B cell (primary cell): ENCODE measurements around the gene ZFR. TPM values are rescaled to one million over a fixed set of nuclear protein-coding genes. Genes with fewer than 3 reads are reported as not detected.

Experiments
- ATAC-seq: fragments of 200-7000 bp; cut with Tn5 transposase; one replicate; pipeline ENCODE4 v1.10.0; 2021; ENCODE audit warnings: low read depth, mild to moderate bottlenecking, moderate number of reproducible peaks, moderate library complexity
- CTCF ChIA-PET: fragments of 350-600 bp; sonication (Branson Sonifier 250); formaldehyde crosslinking; loops from one replicate; lab custom pipeline; 2021; ENCODE audit warnings: antibody characterized with exemption, inconsistent platforms; lab: Charles Lee
- POLR2A ChIA-PET: fragments of 350-600 bp; sonication (Branson Sonifier 250); formaldehyde crosslinking; loops from one replicate; lab custom pipeline; 2021; ENCODE audit warnings: antibody characterized with exemption; lab: Charles Lee
- DNase-seq: peaks from one replicate; pipeline ENCODE4 v3.0.0; 2013
- H2AFZ ChIP-seq: 2 replicates; pipeline ENCODE4 v1.6.1; 2012; ENCODE audit warnings: mild to moderate bottlenecking, low read depth, low read length; ENCODE audit not compliant: insufficient read depth, poor library complexity, severe bottlenecking
- H3K27ac ChIP-seq, 2 donors: 1 replicate in 1 of 2; 2 replicates in 1 of 2; pipeline ENCODE4 v1.5.1; 2012 to 2013; ENCODE audit warnings: low read length in 2 of 2, mild to moderate bottlenecking in 2 of 2, moderate library complexity in 1 of 2
- H3K27me3 ChIP-seq, 4 experiments: fragments of 200-600 bp in 1 of 4; sonication (generic) in 1 of 4; replicated peaks in 1 of 4; 1 replicate in 2 of 4; 2 replicates in 2 of 4; pipeline versions ENCODE4 v1.6.1 to v1.7.0; 2013 to 2016; ENCODE audit warnings: low read length in 3 of 4, mild to moderate bottlenecking in 2 of 4, mixed read lengths in 1 of 4, moderate library complexity in 1 of 4; ENCODE audit not compliant: insufficient read depth in 4 of 4, control insufficient read depth in 3 of 4; ENCODE audit errors: control extremely low read depth in 1 of 4
- H3K36me3 ChIP-seq, 2 experiments: replicated peaks in 1 of 2; 1 replicate in 1 of 2; 2 replicates in 1 of 2; pipeline versions ENCODE4 v1.6.1 to v1.7.1; 2013; ENCODE audit warnings: low read length in 1 of 2; ENCODE audit not compliant: insufficient read depth in 2 of 2, control insufficient read depth in 1 of 2; ENCODE audit errors: control extremely low read depth in 1 of 2, extremely low read depth in 1 of 2
- H3K4me1 ChIP-seq, 2 donors: fragments of 200-600 bp in 1 of 2; sonication (generic) in 1 of 2; 1 replicate in 1 of 2; 2 replicates in 1 of 2; pipeline versions ENCODE4 v1.5.1 to v1.6.1; 2013 to 2017; ENCODE audit warnings: low read length in 2 of 2; ENCODE audit not compliant: control insufficient read depth in 2 of 2, insufficient read depth in 2 of 2
- H3K4me2 ChIP-seq: replicated peaks from 2 replicates; pipeline ENCODE3; 2012; ENCODE audit warnings: mild to moderate bottlenecking, low read depth, low read length; ENCODE audit not compliant: poor library complexity, severe bottlenecking
- H3K4me3 ChIP-seq, 5 experiments: fragments of 200-600 bp in 1 of 5; sonication (generic) in 1 of 5; 1 replicate in 3 of 5; 2 replicates in 2 of 5; pipeline versions ENCODE4 v1.5.1 to v1.7.0; 2011 to 2016; ENCODE audit warnings: low read length in 4 of 5, mild to moderate bottlenecking in 4 of 5, low read depth in 2 of 5, control low read depth in 1 of 5, moderate library complexity in 1 of 5; ENCODE audit not compliant: insufficient read depth in 1 of 5; ENCODE audit errors: control extremely low read depth in 1 of 5, extremely low read depth in 1 of 5
- H3K79me2 ChIP-seq: fragments of 200-600 bp; sonication (generic); one replicate; pipeline ENCODE4 v1.6.0; 2016; ENCODE audit warnings: low read length; ENCODE audit not compliant: control insufficient read depth, insufficient read depth
- H3K9ac ChIP-seq: fragments of 200-600 bp; sonication (generic); 2 replicates; pipeline ENCODE4 v1.6.1; 2017; ENCODE audit warnings: mild to moderate bottlenecking, low read length, moderate library complexity
- H3K9me3 ChIP-seq, 3 donors: one replicate each; pipeline versions ENCODE4 v1.6.1 to v1.7.1; 2013; ENCODE audit warnings: low read length in 2 of 3; ENCODE audit not compliant: control insufficient read depth in 2 of 3, insufficient read depth in 1 of 3; ENCODE audit errors: control extremely low read depth in 1 of 3
- H4K20me1 ChIP-seq: 2 replicates; pipeline ENCODE4 v1.6.0; 2012; ENCODE audit warnings: mild to moderate bottlenecking, low read length; ENCODE audit not compliant: insufficient read depth, control insufficient read depth, poor library complexity, severe bottlenecking
- H3K27ac Mint-ChIP-seq: one replicate; pipeline ENCODE4 v1.8.0; 2021; ENCODE audit warnings: mixed read lengths
- H3K27me3 Mint-ChIP-seq: one replicate; pipeline ENCODE4 v1.8.0; 2021; ENCODE audit warnings: mixed read lengths
- H3K4me1 Mint-ChIP-seq: one replicate; pipeline ENCODE4 v1.8.0; 2021; ENCODE audit warnings: mixed read lengths
- H3K4me3 Mint-ChIP-seq: one replicate; pipeline ENCODE4 v1.8.0; 2021; ENCODE audit warnings: mixed read lengths
- H3K9me3 Mint-ChIP-seq: one replicate; pipeline ENCODE4 v1.8.0; 2022; ENCODE audit warnings: mixed read lengths; ENCODE audit not compliant: insufficient read depth
- EZH2 ChIP-seq: IDR thresholded peaks from 2 replicates; pipeline ENCODE4 v1.6.1; 2012; ENCODE audit warnings: borderline replicate concordance, low read depth, mild to moderate bottlenecking, moderate library complexity, low read length; ENCODE audit not compliant: insufficient read depth, poor library complexity, severe bottlenecking
- WGBS: methylation state at CpG from one replicate; pipeline ENCODE4 v1.1.5; 2013; ENCODE audit warnings: missing lambda C conversion rate; ENCODE audit not compliant: insufficient coverage; 5-methylcytosine and 5-hydroxymethylcytosine counted together
- intact Hi-C: fragments of 100-400 bp; cut with micrococcal nuclease; formaldehyde crosslinking; loops from one replicate; pipeline ENCODE4 v1.10.0; 2022
- polyA plus RNA-seq: library from polyadenylated mRNA; depleted of rRNA; stranded (reverse); fragments of >200 nt; gene quantifications from 2 replicates; pipeline ENCODE4 v1.2.3, GENCODE V29; 2012
- total RNA-seq, 2 donors: library from RNA; stranded (reverse); fragments of 120-200 nt in 1 of 2; gene quantifications; 1 replicate in 1 of 2; 2 replicates in 1 of 2; pipeline versions ENCODE4 v1.2.3 to v1.2.4, GENCODE V29; 2013 to 2022
- TF ChIP-seq, protein P1 (sequence below): fragments of 200-600 bp; IDR thresholded peaks from one replicate; pipeline ENCODE4 v1.8.0; 2022; ENCODE audit warnings: antibody characterized with exemption, mild to moderate bottlenecking

ZFR gene
- total and polyA plus RNA-seq, 2 donors (not counting 1 experiment from before 2014, with no cell fraction given): 31.4 to 69.0 TPM

DNA sequence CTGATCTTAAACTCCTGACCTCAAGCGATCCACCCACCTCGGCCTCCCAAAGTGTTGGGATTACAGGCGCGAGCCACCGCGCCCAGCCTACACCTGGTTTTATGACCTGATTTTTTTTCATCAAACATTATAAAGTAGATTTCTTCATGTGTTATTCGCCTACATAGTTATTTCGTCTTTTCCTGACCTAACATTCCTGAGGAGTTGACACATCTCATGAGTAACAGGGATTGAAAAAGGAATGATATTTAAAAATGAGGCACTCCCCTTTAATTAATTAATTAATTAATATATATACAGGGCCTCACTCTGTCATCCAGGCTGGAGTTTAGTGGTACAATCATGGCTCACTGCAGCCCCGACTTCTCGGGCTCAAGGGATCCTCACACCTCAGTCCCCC, 111.6 kb downstream of the ZFR start:
- DNase-seq (no peak), ATAC-seq (no peak)
- no peak overlapping the region for H3K27ac ChIP-seq
- no peak overlapping the region for H3K9ac ChIP-seq
- no peaks in the 10 kb centered on the region for H4K20me1 ChIP-seq
- no peaks in the 10 kb centered on the region for H3K4me1 ChIP-seq
- Mint-ChIP-seq H3K27ac (no peak overlapping the region), H3K4me3 (no peak overlapping the region), H3K9me3 (peaks cover under 1% of the 10 kb centered on the region), H3K4me1 (peaks cover 2% of the 10 kb centered on the region), H3K27me3 (no peaks in the 10 kb centered on the region)
- CTCF ChIA-PET: no interaction called here
- no peak overlapping the region for H3K4me3 ChIP-seq
- H3K27me3 ChIP-seq: no peaks in the 10 kb centered on the region
- 96% methylated on average over 5 of the region's 10 CpGs for WGBS
- no peak for TF ChIP-seq EZH2
- TF ChIP-seq, protein P1, sequence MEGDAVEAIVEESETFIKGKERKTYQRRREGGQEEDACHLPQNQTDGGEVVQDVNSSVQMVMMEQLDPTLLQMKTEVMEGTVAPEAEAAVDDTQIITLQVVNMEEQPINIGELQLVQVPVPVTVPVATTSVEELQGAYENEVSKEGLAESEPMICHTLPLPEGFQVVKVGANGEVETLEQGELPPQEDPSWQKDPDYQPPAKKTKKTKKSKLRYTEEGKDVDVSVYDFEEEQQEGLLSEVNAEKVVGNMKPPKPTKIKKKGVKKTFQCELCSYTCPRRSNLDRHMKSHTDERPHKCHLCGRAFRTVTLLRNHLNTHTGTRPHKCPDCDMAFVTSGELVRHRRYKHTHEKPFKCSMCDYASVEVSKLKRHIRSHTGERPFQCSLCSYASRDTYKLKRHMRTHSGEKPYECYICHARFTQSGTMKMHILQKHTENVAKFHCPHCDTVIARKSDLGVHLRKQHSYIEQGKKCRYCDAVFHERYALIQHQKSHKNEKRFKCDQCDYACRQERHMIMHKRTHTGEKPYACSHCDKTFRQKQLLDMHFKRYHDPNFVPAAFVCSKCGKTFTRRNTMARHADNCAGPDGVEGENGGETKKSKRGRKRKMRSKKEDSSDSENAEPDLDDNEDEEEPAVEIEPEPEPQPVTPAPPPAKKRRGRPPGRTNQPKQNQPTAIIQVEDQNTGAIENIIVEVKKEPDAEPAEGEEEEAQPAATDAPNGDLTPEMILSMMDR: no peak
- H2AFZ ChIP-seq: no peak overlapping the region
- POLR2A ChIA-PET: no interaction called here
- no peaks in the 10 kb centered on the region for H3K36me3 ChIP-seq
- intact Hi-C loops: no loop called here
- H3K4me2 ChIP-seq: no peak overlapping the region
- H3K9me3 ChIP-seq: no peaks in the 10 kb centered on the region
- no peaks in the 10 kb centered on the region for H3K79me2 ChIP-seq

DNA sequence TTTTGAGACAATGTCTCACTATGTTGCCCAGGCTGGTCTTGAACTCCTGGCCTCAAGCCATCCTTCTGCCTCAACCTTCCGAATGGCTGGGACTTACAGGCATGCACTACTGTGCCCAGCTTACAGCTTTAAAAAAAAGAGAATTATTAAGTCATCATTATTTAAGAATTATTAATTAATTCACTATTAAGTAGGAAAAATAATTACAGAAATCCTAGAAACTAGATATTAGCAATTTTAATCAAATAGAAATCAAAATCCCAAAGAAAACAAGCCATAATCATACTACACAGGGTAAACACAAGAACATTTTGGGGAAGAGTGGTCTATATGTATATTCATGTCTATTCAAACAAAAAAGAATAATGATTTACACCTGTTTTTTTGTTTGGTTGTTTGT, 112.2 kb downstream of the ZFR start:
- Histone ChIP-seq H3K79me2 (no peaks in the 10 kb centered on the region), H3K4me3 (no peak overlapping the region), H3K9ac (no peak overlapping the region), H3K36me3 (no peaks in the 10 kb centered on the region), H3K27ac (no peak overlapping the region), H3K27me3 (no peaks in the 10 kb centered on the region), H3K4me2 (no peak overlapping the region), H3K4me1 (no peaks in the 10 kb centered on the region), H3K9me3 (no peaks in the 10 kb centered on the region), H4K20me1 (no peaks in the 10 kb centered on the region), H2AFZ (no peak overlapping the region)
- Mint-ChIP-seq H3K4me1 (peaks cover 2% of the 10 kb centered on the region), H3K27me3 (no peaks in the 10 kb centered on the region), H3K9me3 (no peaks in the 10 kb centered on the region), H3K27ac (no peak overlapping the region), H3K4me3 (no peak overlapping the region)
- POLR2A ChIA-PET: no interaction called here
- intact Hi-C loops: no loop called here
- DNase-seq: no peak
- no peak for ATAC-seq
- CTCF ChIA-PET: interaction anchor here (6.2 kb wide), 1 partner anchor 100 kb away, joined by 289 read pairs; no protein-coding TSS in a partner anchor
- no peak for TF ChIP-seq EZH2
- TF ChIP-seq, protein P1: no peak
- no CpG with 5 or more reads among the region's 1 CpG for WGBS
